Measurements from ENCODE around the gene CREB3L1.

CREB3L1 gene

GRCh38 chr11:46346886-46347636, 69.6 kb downstream of the CREB3L1 start, which contains the start of gene DGKZ:
Gene DGKZ (plus strand): TSS chr11:46347463. CDS start chr11:46347660, 197 bp downstream.
- peak; percentile 90 for DNase-seq (ENCODE audit: low spot score)

GRCh38 chr11:46347637-46348311, 70.3 kb downstream of the CREB3L1 start:
- DNase-seq (ENCODE audit: low spot score) = no peak

GRCh38 chr11:46348566-46349401, 71.3 kb downstream of the CREB3L1 start:
- no peak for DNase-seq (ENCODE audit: low spot score)

DNA sequence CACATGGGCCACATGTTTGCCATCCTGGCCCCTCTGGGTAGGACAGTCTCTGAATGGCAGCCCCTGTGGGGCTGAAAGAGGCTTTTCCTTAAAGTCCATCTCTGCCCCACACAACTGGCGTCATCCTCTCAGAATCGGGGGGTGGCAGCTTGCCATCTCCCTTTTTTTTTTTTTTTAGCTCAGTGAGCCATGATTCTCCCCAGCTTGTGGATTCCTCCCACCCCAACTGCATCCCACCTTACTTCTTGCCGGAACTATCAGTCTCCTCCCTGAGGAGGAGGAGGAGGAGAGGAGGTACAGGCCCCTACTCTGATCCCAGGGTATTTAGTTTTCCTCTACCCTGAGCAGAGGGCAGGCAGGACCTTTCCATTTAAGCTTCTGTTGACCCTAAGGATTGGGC, 73.2 kb downstream of the CREB3L1 start:
- DNase-seq (ENCODE audit: low spot score) = no peak

GRCh38 chr11:46351148-46351547, 73.7 kb downstream of the CREB3L1 start:
- DNase-seq (ENCODE audit: low spot score) = no peak

DNA sequence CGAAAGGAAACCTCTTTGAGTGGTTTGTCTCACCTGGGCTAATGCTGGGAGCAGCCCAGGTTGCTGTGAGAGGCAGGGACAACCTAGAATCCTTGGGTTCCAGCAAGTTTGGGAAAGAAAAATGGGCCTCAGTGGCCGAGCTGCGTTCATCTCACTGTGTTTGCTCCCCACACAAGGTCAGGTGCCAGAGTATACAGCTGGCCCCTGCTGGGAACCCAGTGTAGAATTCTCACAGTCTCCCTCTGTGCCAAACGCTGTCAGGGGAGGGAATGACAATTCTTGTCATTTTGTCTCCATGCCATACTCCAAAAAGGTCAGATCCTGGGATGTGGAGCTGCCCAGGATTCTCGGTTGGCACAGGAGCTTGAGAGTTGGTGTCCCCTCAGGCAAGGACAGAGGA, 74.1 kb downstream of the CREB3L1 start:
- DNase-seq (ENCODE audit: low spot score) = no peak

- peak; percentile 54 for DNase-seq (ENCODE audit: low spot score)
Observed at GRCh38 chr11:46352063-46352841, 74.8 kb downstream of the CREB3L1 start.

DNA sequence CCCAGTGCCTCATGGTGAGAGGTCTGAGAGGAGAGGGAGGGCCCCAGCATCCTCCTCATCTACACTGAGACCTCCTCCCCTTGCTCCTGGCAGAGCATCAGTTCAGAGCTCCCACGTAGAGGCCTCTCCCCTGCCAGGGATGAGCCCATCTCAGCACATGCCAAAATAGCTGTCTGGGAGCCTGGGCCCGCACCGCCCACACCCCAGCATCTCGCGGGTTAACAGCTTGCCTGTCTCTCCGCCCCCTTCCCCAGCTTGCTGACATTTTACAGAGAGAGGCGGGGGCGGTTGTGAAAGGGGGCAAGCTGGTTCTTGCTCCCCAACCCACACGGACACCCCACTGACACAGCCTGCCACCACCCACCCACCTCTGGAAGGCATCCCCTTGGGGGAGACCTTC, 76.2 kb downstream of the CREB3L1 start:
- DNase-seq (ENCODE audit: low spot score) = no peak

DNA sequence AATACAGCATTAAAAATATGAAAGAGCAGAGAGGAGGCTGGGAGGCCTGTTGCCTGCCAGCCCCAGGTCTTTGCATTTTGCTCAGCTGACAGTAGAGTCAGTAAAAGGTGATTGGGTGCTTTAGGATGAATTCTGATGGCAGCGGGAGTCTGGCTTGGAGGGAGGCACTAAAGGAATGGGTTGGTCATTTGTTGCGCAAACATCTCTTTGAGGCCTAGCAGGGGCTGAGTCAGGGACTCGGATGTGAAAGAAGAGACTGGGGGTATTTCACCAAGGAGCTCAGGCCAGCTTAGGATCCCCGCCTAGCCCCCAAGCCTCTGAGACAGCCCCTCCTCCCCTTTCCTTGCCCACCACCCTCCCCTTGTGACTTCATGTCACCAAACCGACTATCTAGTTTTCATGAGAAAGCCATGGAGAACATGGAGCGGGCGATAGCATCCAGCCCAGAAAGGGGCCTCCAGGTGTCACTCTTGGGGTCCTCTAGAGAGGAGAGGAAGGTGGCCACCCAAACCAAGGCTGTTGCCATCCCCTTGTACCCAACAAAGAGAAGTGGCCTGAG, 79.5 kb downstream of the CREB3L1 start:
- no peak for DNase-seq (ENCODE audit: low spot score)

- no peak for DNase-seq (ENCODE audit: low spot score)
Observed at GRCh38 chr11:46357483-46357936, 80.0 kb downstream of the CREB3L1 start.

DNA sequence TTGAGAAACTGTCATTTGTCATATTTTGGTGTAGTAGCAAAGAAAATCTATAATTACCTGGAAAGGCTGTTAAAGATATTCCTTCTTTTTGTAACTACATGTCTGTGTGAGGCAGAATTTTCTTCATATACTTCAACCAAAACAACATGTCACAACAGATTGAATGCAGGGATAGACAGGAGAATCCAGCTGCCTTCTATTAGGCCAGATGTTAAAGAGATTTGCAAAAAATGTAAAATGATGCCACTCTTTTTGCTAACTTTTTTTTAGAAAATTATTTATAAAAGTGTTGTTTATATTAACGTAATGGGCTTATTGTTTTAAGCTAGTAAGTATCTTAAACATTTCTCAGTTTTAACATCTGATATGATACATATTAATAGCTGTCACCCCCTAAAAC, 82.5 kb downstream of the CREB3L1 start:
- DNase-seq (ENCODE audit: low spot score) = no peak

GRCh38 chr11:46360878-46361277, 83.4 kb downstream of the CREB3L1 start:
- no peak for DNase-seq (ENCODE audit: low spot score)

GRCh38 chr11:46361283-46362155, 84.1 kb downstream of the CREB3L1 start:
- DNase-seq (ENCODE audit: low spot score) = peak; percentile 81

DNA sequence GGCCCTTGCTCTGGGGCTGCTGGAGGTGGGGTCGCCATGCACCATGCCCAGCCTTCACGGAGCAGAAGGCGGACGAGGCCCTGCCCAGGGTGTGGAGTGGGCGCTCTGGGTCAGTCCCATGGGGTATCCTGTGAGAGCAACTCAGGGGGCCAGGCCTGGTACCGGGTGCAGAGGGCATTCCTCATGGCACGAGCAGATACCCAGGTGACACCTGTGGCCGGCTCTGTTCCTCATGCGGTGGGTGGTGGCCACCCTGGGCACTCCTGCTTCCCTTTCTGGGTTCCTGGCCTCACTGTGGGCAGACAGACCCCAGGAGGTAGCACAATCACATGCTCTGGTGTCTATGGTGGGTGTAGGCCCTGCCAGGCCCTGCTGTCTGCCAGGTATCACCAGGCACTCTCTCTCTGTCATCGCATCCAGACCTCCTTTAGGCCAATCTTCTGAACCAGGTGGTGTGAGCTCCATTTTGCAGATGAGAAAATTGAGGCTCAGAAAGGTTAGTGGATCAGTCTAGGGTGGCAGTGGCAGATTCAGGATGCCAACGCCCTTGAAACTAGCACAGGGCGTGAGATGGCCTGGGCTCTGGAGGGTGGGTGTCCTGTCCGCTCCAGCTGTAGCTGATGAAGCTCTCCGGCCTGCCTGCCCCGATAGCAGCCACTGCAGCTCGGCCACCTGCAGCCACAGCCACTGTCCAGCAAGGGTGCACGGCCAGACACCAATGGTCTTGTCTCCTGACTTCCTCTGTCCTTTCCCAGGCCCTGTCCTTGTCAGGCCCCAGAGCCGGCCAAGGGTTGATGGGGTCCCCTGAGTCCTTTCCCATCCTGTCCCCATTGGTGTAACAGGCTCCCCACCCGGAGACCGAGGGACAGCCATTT, 84.9 kb downstream of the CREB3L1 start:
- DNase-seq (ENCODE audit: low spot score) = no peak

DNA sequence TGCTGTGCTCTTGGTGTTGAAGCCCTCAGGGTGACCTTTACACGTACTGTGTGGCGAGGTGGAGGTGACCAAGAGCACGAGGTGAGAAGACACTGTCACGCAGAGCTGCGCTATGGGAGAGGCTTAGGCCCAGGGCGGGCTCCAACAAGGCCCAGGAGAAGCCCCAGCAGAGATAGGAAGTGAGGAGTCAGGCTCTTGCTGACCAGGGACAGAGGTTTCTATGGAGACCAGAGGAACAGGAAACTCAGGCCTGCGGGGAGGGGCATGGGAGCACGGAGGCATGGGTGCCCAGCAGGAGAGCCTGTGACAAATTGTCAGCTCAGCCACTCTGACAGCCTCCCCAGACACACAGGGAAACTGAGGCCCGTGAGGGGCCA, 85.6 kb downstream of the CREB3L1 start:
- DNase-seq (ENCODE audit: low spot score) = peak; percentile 93

GRCh38 chr11:46363455-46364005, 86.1 kb downstream of the CREB3L1 start:
- peak; percentile 94 for DNase-seq (ENCODE audit: low spot score)

- no peak for DNase-seq (ENCODE audit: low spot score)
Observed at GRCh38 chr11:46364056-46364455, 86.6 kb downstream of the CREB3L1 start.

DNA sequence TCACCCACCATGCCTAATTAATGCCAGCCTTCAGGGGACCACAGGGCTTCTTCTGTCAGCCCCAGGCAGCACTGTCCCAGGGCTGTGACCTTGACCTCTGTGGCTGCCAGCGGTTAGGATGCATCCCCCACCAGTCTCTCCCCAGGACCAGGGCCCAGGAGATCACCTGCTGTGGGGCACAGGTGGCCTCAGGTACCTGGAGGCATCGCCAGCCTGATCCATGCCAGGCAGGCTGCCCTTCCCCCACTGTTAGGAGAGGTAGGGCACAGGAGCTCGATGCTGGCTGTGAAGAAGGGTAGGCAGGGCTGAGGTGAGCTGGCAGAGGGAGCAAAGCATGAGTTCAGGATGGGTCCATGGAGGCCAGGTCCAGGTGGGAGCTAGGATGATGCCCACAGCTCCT, 87.3 kb downstream of the CREB3L1 start:
- DNase-seq (ENCODE audit: low spot score) = no peak

DNA sequence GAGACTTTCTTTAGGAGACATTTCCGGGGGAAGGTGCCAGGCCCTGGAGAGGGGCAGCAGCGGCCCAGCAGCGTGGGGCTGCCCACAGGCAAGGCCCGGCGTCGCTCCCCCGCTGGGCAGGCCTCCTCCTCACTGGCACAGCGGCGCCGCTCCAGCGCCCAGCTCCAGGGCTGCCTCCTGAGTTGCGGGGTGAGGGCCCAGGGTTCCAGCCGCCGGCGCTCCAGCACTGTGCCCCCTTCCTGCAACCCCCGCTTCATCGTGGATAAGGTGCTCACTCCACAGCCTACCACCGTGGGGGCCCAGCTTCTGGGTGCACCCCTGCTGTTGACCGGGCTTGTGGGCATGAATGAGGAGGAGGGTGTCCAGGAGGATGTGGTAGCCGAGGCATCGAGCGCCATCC, 88.8 kb downstream of the CREB3L1 start:
- DNase-seq (ENCODE audit: low spot score) = no peak
